K562 (cell line): ENCODE results near the gene SCMH1. TPM values are rescaled to one million over a fixed set of nuclear protein-coding genes. Genes with fewer than 3 reads are reported as not detected.

Experiments used
- CBFA2T3 ChIP-seq: fragments of 450-650 bp; IDR thresholded peaks from 2 replicates; pipeline ENCODE4 v1.6.1; 2017
- EP400 ChIP-seq: fragments of 450-650 bp; IDR thresholded peaks from 2 replicates; pipeline ENCODE4 v1.6.1; 2017; ENCODE audit warnings: antibody characterized with exemption, mild to moderate bottlenecking, moderate library complexity
- FOXA3 ChIP-seq, 2 experiments: fragments of 450-650 bp in 1 of 2; sonication (generic) in 1 of 2; formaldehyde crosslinking; IDR thresholded peaks in 1 of 2; conservative IDR thresholded peaks in 1 of 2; 2 replicates each; pipeline versions ENCODE4 v1.4.0 to v1.8.0; 2020 to 2022; ENCODE audit warnings: mild to moderate bottlenecking in 2 of 2, missing genetic modification reagents in 1 of 2
- FOXK1 ChIP-seq: sonication (generic); formaldehyde crosslinking; IDR thresholded peaks from 2 replicates; pipeline ENCODE4 v1.8.0; 2022; ENCODE audit warnings: missing genetic modification reagents, mild to moderate bottlenecking, borderline replicate concordance
- GABPB2 ChIP-seq: fragments of 250-450 bp; sonication (Bioruptor Pico); conservative IDR thresholded peaks from 2 replicates; pipeline ENCODE4 v1.5.1; 2021; ENCODE audit warnings: mild to moderate bottlenecking
- HBP1 ChIP-seq: fragments of 450-650 bp; formaldehyde crosslinking; IDR thresholded peaks from 2 replicates; pipeline ENCODE4 v1.4.0; 2022; ENCODE audit warnings: missing genetic modification characterization
- HDGF ChIP-seq: fragments of 450-650 bp; IDR thresholded peaks from 2 replicates; pipeline ENCODE4 v1.6.1; 2016
- MYC ChIP-seq, 2 experiments: fragments of 250-450 bp in 1 of 2; sonication (Bioruptor Pico) in 1 of 2; IDR thresholded peaks; 2 replicates each; pipeline versions ENCODE4 v1.5.1 to v1.6.1; 2012 to 2021; ENCODE audit warnings: low read depth in 2 of 2, borderline replicate concordance in 1 of 2, improper control_type of control experiment in 1 of 2, low read length in 1 of 2, mild to moderate bottlenecking in 1 of 2, moderate library complexity in 1 of 2
- NBN ChIP-seq: fragments of 450-650 bp; IDR thresholded peaks from 2 replicates; pipeline ENCODE4 v1.6.1; 2016; ENCODE audit warnings: low read depth, mild to moderate bottlenecking
- NCOA4 ChIP-seq: fragments of 450-650 bp; IDR thresholded peaks from 2 replicates; pipeline ENCODE4 v1.6.1; 2018; ENCODE audit warnings: mild to moderate bottlenecking; ENCODE audit not compliant: partially characterized antibody
- NFIC ChIP-seq: fragments of 450-650 bp; IDR thresholded peaks from 2 replicates; pipeline ENCODE4 v1.6.1; 2017; ENCODE audit warnings: mild to moderate bottlenecking, inconsistent platforms
- PHF8 ChIP-seq: fragments of 200-600 bp; sonication (generic); IDR thresholded peaks from 2 replicates; pipeline ENCODE4 v1.6.1; 2012; ENCODE audit warnings: mixed run types, mild to moderate bottlenecking, inconsistent platforms, low read length, moderate library complexity, borderline replicate concordance
- PHTF2 ChIP-seq: fragments of 250-450 bp; sonication (Bioruptor Pico); IDR thresholded peaks from 2 replicates; pipeline ENCODE4 v1.5.0; 2021; ENCODE audit warnings: mild to moderate bottlenecking
- PRDM10 ChIP-seq: fragments of 450-650 bp; IDR thresholded peaks from 2 replicates; pipeline ENCODE4 v1.6.1; 2018; ENCODE audit not compliant: partially characterized antibody
- RBM14 ChIP-seq: fragments of 200-400 bp; formaldehyde crosslinking; IDR thresholded peaks from 2 replicates; pipeline ENCODE4 v1.6.1; 2018; ENCODE audit warnings: low read depth, mild to moderate bottlenecking, low read length, moderate library complexity, borderline replicate concordance; ENCODE audit not compliant: insufficient read depth
- SMAD2 ChIP-seq: fragments of 150-350 bp; IDR thresholded peaks from 2 replicates; pipeline ENCODE4 v1.6.1; 2014; ENCODE audit warnings: low read depth, mild to moderate bottlenecking, low read length
- TAF7 ChIP-seq: fragments of 450-650 bp; IDR thresholded peaks from 2 replicates; pipeline ENCODE4 v1.6.1; 2016; ENCODE audit warnings: missing genetic modification characterization, missing compliant biosample characterization
- TAL1 ChIP-seq: fragments of 450-650 bp; IDR thresholded peaks from 2 replicates; pipeline ENCODE4 v1.6.1; 2016; ENCODE audit warnings: mild to moderate bottlenecking
- TARDBP ChIP-seq: fragments of 450-650 bp; IDR thresholded peaks from 2 replicates; pipeline ENCODE4 v1.6.1; 2016
- ZBTB43 ChIP-seq: sonication (generic); formaldehyde crosslinking; IDR thresholded peaks from 2 replicates; pipeline ENCODE4 v1.8.0; 2023; ENCODE audit warnings: mild to moderate bottlenecking, missing genetic modification reagents
- ZNF212 ChIP-seq: fragments of 450-650 bp; formaldehyde crosslinking; IDR thresholded peaks from 2 replicates; pipeline ENCODE4 v1.4.0; 2020; ENCODE audit warnings: mild to moderate bottlenecking
- ZNF282 ChIP-seq: sonication (generic); formaldehyde crosslinking; IDR thresholded peaks from 2 replicates; pipeline ENCODE4 v1.8.1; 2023; ENCODE audit warnings: missing genetic modification reagents
- ZNF696 ChIP-seq: fragments of 250-450 bp; sonication (Bioruptor Pico); conservative IDR thresholded peaks from 2 replicates; pipeline ENCODE4 v1.4.0; 2020; ENCODE audit warnings: mild to moderate bottlenecking, moderate library complexity
- ZNF699 ChIP-seq: fragments of 250-450 bp; sonication (Bioruptor Pico); IDR thresholded peaks from 2 replicates; pipeline ENCODE4 v1.8.0; 2021; ENCODE audit warnings: mild to moderate bottlenecking, moderate library complexity; ENCODE audit not compliant: insufficient replicate concordance
- polyA plus RNA-seq, 8 experiments: library from polyadenylated mRNA; depleted of rRNA in 4 of 8; stranded (reverse) in 5 of 8; unstranded in 3 of 8; fragments of >200 nt; fragmentation: Nextera tagmentation in 2 of 8; fragmentation: Illumina TruSeq in 1 of 8; extraction: Ambion mirVana in 2 of 8; extraction: Trizol in 1 of 8; gene quantifications; 2 replicates each; pipeline versions ENCODE4 v1.2.1 to v1.2.3, GENCODE V29; 2011 to 2014; ENCODE audit warnings: inconsistent platforms in 1 of 8, missing spikeins in 1 of 8
- total RNA-seq, 7 experiments: library from RNA; depleted of rRNA in 6 of 7; stranded (reverse); fragments of >200 nt in 6 of 7; fragmentation: Illumina TruSeq in 2 of 7; extraction: Trizol in 2 of 7; gene quantifications; 2 replicates each; pipeline versions ENCODE4 v1.2.1 to v1.2.3, GENCODE V29; 2011 to 2021; ENCODE audit warnings: low replicate concordance in 1 of 7

SCMH1 gene
- total and polyA plus RNA-seq, 9 of the 15 experiments (the other 6 are each of a cell fraction or from before 2014, with no cell fraction given), result 8.5 to 37.0 (median 26.8) TPM

- TF ChIP-seq PRDM10 (no peak), ZNF212 (CRISPR knock-in tag) (no peak), ZNF696 (CRISPR knock-in tag) (no peak), EP400 (no peak), NFIC (no peak), PHF8 (peak; percentile 82; the same call in 1 of the 2 replicates), FOXA3 (CRISPR knock-in tag; conservative IDR thresholded peaks at IDR 0.05 in 1 of 2, IDR thresholded peaks at IDR 0.05 in 1 of 2) (no peak; a peak in 1 of 4 replicates), ZNF699 (no peak), PHTF2 (CRISPR knock-in tag) (no peak), CBFA2T3 (no peak), HBP1 (no peak), FOXK1 (no peak), SMAD2 (no peak), TARDBP (no peak), TAF7 (tag) (no peak), MYC (IDR thresholded peaks at IDR 0.05; ENCODE audit: low read depth, low read length) (peak; percentile 53; the same call in 1 of the 2 replicates), MYC (CRISPR knock-in tag; IDR thresholded peaks at IDR 0.05; ENCODE audit: borderline replicate concordance, low read depth) (0 out of 2 replicates have a peak, but pooled peaks have one; percentile 86), ZBTB43 (CRISPR knock-in tag) (no peak), ZNF282 (CRISPR knock-in tag) (no peak), GABPB2 (CRISPR knock-in tag) (no peak), TAL1 (no peak), RBM14 (no peak), NCOA4 (no peak), NBN (no peak), HDGF (no peak)
Observed at GRCh38 chr1:41242342-41243078, 404 bp upstream of the SCMH1 start (continued).
